Measurements from ENCODE around the gene PMPCA. TPM values are rescaled to one million over a fixed set of nuclear protein-coding genes. Genes with fewer than 3 reads are reported as not detected.

PMPCA gene
- total RNA-seq, 1 experiment from 2014 or later: 94.5 TPM

DNA sequence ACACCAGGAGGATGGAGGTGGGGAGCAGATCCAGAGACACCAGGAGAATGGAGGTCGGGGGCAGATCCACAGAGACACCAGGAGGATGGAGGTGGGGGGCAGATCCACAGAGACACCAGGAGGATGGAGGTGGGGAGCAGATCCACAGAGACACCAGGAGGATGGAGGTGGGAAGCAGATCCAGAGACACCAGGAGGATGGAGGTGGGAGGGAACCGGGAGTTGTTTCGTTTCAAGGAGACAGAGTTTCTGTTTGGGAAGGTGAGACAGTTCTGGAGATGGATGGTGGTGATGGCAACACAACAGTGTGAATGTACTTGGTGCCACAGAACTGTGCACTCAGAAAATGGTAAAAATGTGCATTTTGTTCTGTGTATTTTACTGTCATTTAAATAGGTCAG is 38.2 kb downstream of the PMPCA start:
- no peaks in the 10 kb centered on the region for H3K79me2 ChIP-seq (ENCODE audit: insufficient read depth, low read length)
- H4K5ac ChIP-seq (ENCODE audit: insufficient read length, low read depth, low read length): no peak overlapping the region
- no peaks in the 10 kb centered on the region for H3K9me3 ChIP-seq (ENCODE audit: control insufficient read depth, low read depth, low read length)
- H2BK5ac ChIP-seq (ENCODE audit: insufficient read length, low read length): no peak overlapping the region
- no peaks in the 10 kb centered on the region for H3K27me3 ChIP-seq (ENCODE audit: insufficient read depth, low read length)
- no CpG with 5 or more reads among the region's 3 CpGs for WGBS (ENCODE audit: extremely low coverage, insufficient read length, low lambda C conversion rate)
- H3K56ac ChIP-seq (ENCODE audit: insufficient read length, low read depth, low read length): no peak overlapping the region
- no peak overlapping the region for H3K9ac ChIP-seq (ENCODE audit: extremely low read depth, insufficient read length, low read length)
- no peak overlapping the region for H2BK120ac ChIP-seq (ENCODE audit: low read depth, low read length, poor library complexity, severe bottlenecking)
- no peak overlapping the region for H3K18ac ChIP-seq (ENCODE audit: insufficient read length, low read depth, low read length)
- no peak overlapping the region for H3K23ac ChIP-seq (ENCODE audit: insufficient read length, low read depth, low read length)
- H2BK12ac ChIP-seq (ENCODE audit: insufficient read length, low read depth, low read length): no peak overlapping the region
- Mint-ChIP-seq H3K4me3 (no peak overlapping the region), H3K27me3 (ENCODE audit: low read depth) (no peaks in the 10 kb centered on the region), H3K4me1 (no peaks in the 10 kb centered on the region), H3K36me3 (ENCODE audit: insufficient read depth in 1 of 3, low read depth in 3 of 3) (peaks cover 41 to 90% (median 84%) of the 10 kb centered on the region in 3 experiments; a peak in 6 of 7 replicates), H3K9me3 (no peaks in the 10 kb centered on the region), H3K27ac (no peak overlapping the region)
- H3K4me1 ChIP-seq (ENCODE audit: insufficient read depth, low read length): no peaks in the 10 kb centered on the region
- H3T11ph ChIP-seq (ENCODE audit: low read length): no peak overlapping the region
- no peak overlapping the region for H2BK20ac ChIP-seq (ENCODE audit: low read depth, low read length, poor library complexity, severe bottlenecking)
- no peak overlapping the region for H2AFZ ChIP-seq (ENCODE audit: low read length)
- H3K79me1 ChIP-seq (ENCODE audit: insufficient read depth, low read depth, low read length, poor library complexity, severe bottlenecking): no peaks in the 10 kb centered on the region
- no peak overlapping the region for H3K4me2 ChIP-seq (ENCODE audit: insufficient read depth, insufficient read length, low read length)
- peaks cover 2% of the 10 kb centered on the region for H4K20me1 ChIP-seq (ENCODE audit: control insufficient read depth, insufficient read depth, insufficient read length)
- H3K14ac ChIP-seq (ENCODE audit: insufficient read depth, low read length): no peak overlapping the region
- H3K4ac ChIP-seq (ENCODE audit: low read depth, low read length): no peak overlapping the region
- no peaks in the 10 kb centered on the region for H3K23me2 ChIP-seq (ENCODE audit: insufficient read length, low read depth, low read length, poor library complexity, severe bottlenecking)
- TF ChIP-seq, protein P1, sequence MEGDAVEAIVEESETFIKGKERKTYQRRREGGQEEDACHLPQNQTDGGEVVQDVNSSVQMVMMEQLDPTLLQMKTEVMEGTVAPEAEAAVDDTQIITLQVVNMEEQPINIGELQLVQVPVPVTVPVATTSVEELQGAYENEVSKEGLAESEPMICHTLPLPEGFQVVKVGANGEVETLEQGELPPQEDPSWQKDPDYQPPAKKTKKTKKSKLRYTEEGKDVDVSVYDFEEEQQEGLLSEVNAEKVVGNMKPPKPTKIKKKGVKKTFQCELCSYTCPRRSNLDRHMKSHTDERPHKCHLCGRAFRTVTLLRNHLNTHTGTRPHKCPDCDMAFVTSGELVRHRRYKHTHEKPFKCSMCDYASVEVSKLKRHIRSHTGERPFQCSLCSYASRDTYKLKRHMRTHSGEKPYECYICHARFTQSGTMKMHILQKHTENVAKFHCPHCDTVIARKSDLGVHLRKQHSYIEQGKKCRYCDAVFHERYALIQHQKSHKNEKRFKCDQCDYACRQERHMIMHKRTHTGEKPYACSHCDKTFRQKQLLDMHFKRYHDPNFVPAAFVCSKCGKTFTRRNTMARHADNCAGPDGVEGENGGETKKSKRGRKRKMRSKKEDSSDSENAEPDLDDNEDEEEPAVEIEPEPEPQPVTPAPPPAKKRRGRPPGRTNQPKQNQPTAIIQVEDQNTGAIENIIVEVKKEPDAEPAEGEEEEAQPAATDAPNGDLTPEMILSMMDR (conservative IDR thresholded peaks at IDR 0.05): no peak
- DNase-seq: no peak
- no peak overlapping the region for H2AK5ac ChIP-seq (ENCODE audit: insufficient read length, low read length)
- no peak overlapping the region for H2BK15ac ChIP-seq (ENCODE audit: low read depth, low read length)
- H4K91ac ChIP-seq (ENCODE audit: insufficient read length, low read depth, low read length): no peak overlapping the region
- H3K27ac ChIP-seq (ENCODE audit: insufficient read length, low read depth, low read length): no peak overlapping the region
- no peak overlapping the region for H4K8ac ChIP-seq (replicated peaks; ENCODE audit: insufficient read length, low read depth, low read length)
